Mesothelial cell of epicardium (in vitro differentiated cells): Measurements from ENCODE around the gene TTC1. TPM values are rescaled to one million over a fixed set of nuclear protein-coding genes. Genes with fewer than 3 reads are reported as not detected.

Experiments
- DNase-seq, 2 experiments: peaks; one replicate each; pipeline ENCODE4 v3.0.0; 2021; ENCODE audit warnings: low spot score in 2 of 2; ENCODE audit not compliant: unreplicated experiment in 2 of 2
- H3K27ac Mint-ChIP-seq: 2 replicates; pipeline ENCODE4 v1.8.0; 2021; ENCODE audit warnings: mixed read lengths
- H3K27me3 Mint-ChIP-seq: 2 replicates; pipeline ENCODE4 v1.8.0; 2021; ENCODE audit warnings: low read depth, mixed read lengths
- H3K36me3 Mint-ChIP-seq: 2 replicates; pipeline ENCODE4 v1.8.0; 2021; ENCODE audit warnings: mixed read lengths
- H3K4me1 Mint-ChIP-seq: 2 replicates; pipeline ENCODE4 v1.8.0; 2021; ENCODE audit warnings: mixed read lengths
- H3K4me3 Mint-ChIP-seq: 2 replicates; pipeline ENCODE4 v1.8.0; 2021; ENCODE audit warnings: mild to moderate bottlenecking, moderate library complexity, mixed read lengths
- H3K9me3 Mint-ChIP-seq: 2 replicates; pipeline ENCODE4 v1.8.0; 2021; ENCODE audit warnings: mixed read lengths
- total RNA-seq: library from RNA; stranded (reverse); gene quantifications from 3 replicates; pipeline ENCODE4 v1.2.1, GENCODE V29; 2021
- TF ChIP-seq, protein P1 (sequence below): fragments of 200-600 bp; sonication (generic); IDR thresholded peaks from one replicate; pipeline ENCODE4 v1.5.0; 2021; ENCODE audit warnings: antibody characterized with exemption; ENCODE audit not compliant: unreplicated experiment

TTC1 gene
- total RNA-seq, 1 donor from 2014 or later, result 38.3 TPM

DNA sequence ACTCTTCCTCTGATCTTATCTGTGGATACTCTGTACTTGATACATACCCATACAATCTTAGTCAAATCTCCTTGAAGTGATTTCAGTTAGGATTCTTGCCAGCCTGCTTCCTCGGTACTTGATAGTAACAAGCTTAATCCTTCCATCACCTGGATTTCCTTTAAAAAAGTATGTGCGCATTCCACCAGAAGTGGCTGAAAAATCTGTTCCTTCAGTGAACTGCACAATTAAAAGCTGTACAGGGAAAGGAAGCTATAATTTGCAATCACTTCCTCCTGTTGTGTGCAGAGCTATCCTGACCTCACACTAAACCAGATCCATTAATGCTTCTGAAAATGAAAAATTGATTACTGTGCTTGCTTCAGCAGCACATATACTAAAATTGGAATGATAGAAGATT lies 63.0 kb downstream of the TTC1 start:
- no peak overlapping the region for H3K4me3 Mint-ChIP-seq
- H3K9me3 Mint-ChIP-seq, result no peaks in the 10 kb centered on the region
- H3K4me1 Mint-ChIP-seq, result peaks cover 19% of the 10 kb centered on the region
- TF ChIP-seq, protein P1, sequence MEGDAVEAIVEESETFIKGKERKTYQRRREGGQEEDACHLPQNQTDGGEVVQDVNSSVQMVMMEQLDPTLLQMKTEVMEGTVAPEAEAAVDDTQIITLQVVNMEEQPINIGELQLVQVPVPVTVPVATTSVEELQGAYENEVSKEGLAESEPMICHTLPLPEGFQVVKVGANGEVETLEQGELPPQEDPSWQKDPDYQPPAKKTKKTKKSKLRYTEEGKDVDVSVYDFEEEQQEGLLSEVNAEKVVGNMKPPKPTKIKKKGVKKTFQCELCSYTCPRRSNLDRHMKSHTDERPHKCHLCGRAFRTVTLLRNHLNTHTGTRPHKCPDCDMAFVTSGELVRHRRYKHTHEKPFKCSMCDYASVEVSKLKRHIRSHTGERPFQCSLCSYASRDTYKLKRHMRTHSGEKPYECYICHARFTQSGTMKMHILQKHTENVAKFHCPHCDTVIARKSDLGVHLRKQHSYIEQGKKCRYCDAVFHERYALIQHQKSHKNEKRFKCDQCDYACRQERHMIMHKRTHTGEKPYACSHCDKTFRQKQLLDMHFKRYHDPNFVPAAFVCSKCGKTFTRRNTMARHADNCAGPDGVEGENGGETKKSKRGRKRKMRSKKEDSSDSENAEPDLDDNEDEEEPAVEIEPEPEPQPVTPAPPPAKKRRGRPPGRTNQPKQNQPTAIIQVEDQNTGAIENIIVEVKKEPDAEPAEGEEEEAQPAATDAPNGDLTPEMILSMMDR, result no peak
- H3K36me3 Mint-ChIP-seq, result peaks cover 3% of the 10 kb centered on the region
- no peak for DNase-seq
- no peaks in the 10 kb centered on the region for H3K27me3 Mint-ChIP-seq
- peak overlapping the region; percentile 71 for H3K27ac Mint-ChIP-seq

DNA sequence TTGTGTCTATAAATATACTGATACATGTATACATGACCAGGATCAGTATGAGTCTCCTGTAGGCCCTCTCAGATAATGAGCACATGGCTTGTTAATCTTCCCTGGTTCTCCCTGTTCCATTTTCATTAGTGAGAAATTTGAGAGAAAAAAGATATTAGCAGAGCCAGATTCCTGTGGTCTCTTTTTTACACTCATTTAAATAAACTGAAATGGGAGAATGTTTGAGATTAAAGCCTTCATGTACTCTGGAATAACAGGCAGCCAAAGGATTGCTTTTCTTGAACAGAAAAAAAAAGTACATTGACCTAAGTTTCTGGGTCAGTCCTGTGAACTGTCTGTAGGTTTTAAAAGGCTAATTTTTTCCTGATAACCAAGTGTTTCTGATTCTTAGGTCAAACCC lies 66.1 kb downstream of the TTC1 start:
- DNase-seq, result no peak
- H3K36me3 Mint-ChIP-seq, result peaks cover 5% of the 10 kb centered on the region
- H3K9me3 Mint-ChIP-seq, result no peaks in the 10 kb centered on the region
- no peak overlapping the region for H3K4me3 Mint-ChIP-seq
- H3K4me1 Mint-ChIP-seq, result peaks cover 41% of the 10 kb centered on the region
- TF ChIP-seq, protein P1, result no peak
- no peak overlapping the region for H3K27ac Mint-ChIP-seq
- H3K27me3 Mint-ChIP-seq, result no peaks in the 10 kb centered on the region

DNA sequence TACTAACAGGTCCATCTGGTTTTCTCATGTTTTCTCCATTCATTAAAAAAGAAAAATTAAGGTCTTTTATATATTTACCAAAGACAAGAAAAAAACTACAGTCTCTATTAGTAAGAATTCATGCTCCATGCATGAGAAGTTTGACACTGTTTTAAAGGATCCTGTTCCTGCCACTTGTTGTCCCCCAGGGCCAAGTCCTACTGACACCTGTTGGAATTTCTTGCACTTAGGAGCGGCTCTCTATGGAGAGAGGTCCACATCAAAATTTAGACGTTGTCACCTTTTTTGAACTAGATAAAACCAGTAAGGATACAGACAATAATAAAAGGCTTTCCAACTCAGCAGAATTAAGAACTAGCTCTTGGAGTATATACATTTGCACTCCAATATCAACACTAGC lies 68.1 kb downstream of the TTC1 start:
- no peaks in the 10 kb centered on the region for H3K27me3 Mint-ChIP-seq
- DNase-seq, result no peak
- no peak overlapping the region for H3K4me3 Mint-ChIP-seq
- TF ChIP-seq, protein P1, result no peak
- no peak overlapping the region for H3K27ac Mint-ChIP-seq
- H3K36me3 Mint-ChIP-seq, result peaks cover 5% of the 10 kb centered on the region
- peaks cover 43% of the 10 kb centered on the region for H3K4me1 Mint-ChIP-seq
- H3K9me3 Mint-ChIP-seq, result no peaks in the 10 kb centered on the region

DNA sequence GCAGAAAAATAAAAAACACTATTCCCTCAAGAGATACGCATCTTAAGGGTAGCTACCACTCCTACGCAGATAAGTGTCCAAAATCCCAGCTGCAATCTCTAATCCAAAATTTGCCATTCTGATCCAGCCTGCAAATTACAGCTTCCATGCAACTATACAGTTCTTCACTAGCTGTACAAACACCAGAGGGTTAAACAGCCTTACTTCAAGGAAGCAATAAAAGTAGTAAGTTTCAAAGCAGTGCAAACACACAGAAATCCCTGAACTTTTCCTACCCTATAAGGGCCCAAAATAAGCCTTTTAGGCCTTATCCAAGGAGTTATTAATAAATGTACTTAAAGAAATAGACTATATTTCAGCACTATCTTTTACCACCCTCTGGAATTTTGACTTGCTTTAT lies 70.8 kb downstream of the TTC1 start:
- no peak for DNase-seq
- H3K27ac Mint-ChIP-seq, result peak overlapping the region; percentile 4
- H3K36me3 Mint-ChIP-seq, result peaks cover 5% of the 10 kb centered on the region
- no peak overlapping the region for H3K4me3 Mint-ChIP-seq
- H3K27me3 Mint-ChIP-seq, result no peaks in the 10 kb centered on the region
- TF ChIP-seq, protein P1, result no peak
- no peaks in the 10 kb centered on the region for H3K9me3 Mint-ChIP-seq
- peaks cover 54% of the 10 kb centered on the region for H3K4me1 Mint-ChIP-seq

DNA sequence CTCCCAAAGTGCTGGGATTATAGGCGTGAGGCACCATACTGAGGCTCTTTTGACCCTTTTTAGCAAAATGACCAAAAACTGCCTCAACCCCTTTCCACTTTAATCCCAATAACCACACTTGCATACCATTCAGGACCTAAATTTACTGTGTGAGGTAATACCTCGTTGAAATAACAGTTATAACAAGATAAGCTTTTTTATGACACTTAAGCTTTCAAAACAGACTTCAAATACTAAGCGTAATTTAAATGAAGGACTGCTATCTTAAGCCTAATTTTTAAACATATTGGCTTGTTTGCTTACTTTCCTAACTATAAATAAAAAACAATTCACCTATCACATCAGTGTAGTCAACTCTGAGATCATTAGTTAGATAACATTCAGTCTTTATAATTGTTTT lies 72.6 kb downstream of the TTC1 start:
- no peak overlapping the region for H3K4me3 Mint-ChIP-seq
- TF ChIP-seq, protein P1, result no peak
- peaks cover 2% of the 10 kb centered on the region for H3K36me3 Mint-ChIP-seq
- H3K4me1 Mint-ChIP-seq, result peaks cover 48% of the 10 kb centered on the region
- no peak for DNase-seq
- H3K27ac Mint-ChIP-seq, result no peak overlapping the region
- H3K9me3 Mint-ChIP-seq, result no peaks in the 10 kb centered on the region
- H3K27me3 Mint-ChIP-seq, result no peaks in the 10 kb centered on the region
